Activated CD8-positive, alpha-beta memory T cell treated with anti-CD3 and anti-CD28 coated beads for 1 hour (primary cell): ENCODE measurements around the gene NCS1.

Experiments used
- DNase-seq, 2 donors: peaks; one replicate each; pipeline ENCODE4 v3.0.0-alpha.2; 2020; ENCODE audit warnings: low read depth in 1 of 2; ENCODE audit errors: extremely low read depth in 1 of 2

The NCS1 gene

DNA sequence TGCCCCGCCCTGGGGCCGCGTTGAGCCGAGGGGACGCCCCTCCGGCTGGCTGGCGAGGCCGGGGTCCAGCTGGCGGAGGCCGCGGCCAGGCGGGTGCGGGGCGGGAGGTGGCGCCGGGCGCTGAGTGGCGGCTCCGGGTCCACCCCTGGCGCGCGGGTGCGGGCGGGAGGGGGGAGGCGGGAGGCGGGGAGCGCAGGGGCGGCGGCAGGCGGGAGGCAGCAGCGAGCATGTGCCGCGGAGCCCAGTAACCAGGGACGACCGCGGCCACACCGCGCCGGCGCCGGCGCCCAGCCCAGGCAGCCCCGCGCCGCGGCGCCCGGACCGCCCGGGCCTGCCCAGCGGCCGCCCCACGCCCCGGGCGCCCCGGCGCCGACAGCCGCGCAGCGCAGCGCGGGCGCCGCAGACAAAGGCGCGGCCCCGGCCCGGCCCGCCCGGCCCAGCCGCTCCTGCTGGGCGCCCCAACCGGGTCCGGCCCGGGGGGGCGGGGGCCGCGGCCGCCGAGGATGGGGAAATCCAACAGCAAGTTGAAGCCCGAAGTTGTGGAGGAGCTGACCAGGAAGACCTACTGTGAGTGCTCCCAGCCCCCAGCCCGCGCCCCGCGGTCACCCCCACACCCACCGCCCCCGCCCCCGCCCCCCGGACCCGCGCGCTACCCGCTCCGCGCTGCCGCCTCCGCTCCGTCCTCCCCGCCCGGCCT is at the start of gene NCS1:
Gene NCS1, plus strand, starts transcription at position 244 of the 697 bp plus-strand sequence. Its CDS starts 260 bp downstream, at position 504.
- DNase-seq: peak in 1 of 2 donors; percentile 25

DNA sequence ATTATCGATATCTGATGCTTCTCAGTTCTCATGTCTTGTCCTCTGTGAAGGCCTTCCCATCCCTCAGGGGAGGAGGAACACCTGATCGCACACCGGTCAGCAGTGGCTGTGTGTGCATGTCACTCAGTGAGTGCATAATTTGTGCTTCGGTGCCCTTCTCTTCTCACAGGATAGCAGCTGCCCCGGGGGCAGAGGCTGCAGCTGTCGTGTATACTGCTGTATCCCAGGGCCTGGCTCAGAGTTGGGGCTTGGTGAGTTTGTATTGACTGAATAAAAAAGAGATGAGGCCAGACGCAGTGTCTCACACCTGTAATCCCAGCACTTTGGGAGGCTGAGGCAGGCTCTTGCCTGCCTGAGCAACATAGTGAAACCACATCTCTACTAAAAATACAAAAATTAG is 49.7 kb upstream of the NCS1 start:
- DNase-seq: no peak

DNA sequence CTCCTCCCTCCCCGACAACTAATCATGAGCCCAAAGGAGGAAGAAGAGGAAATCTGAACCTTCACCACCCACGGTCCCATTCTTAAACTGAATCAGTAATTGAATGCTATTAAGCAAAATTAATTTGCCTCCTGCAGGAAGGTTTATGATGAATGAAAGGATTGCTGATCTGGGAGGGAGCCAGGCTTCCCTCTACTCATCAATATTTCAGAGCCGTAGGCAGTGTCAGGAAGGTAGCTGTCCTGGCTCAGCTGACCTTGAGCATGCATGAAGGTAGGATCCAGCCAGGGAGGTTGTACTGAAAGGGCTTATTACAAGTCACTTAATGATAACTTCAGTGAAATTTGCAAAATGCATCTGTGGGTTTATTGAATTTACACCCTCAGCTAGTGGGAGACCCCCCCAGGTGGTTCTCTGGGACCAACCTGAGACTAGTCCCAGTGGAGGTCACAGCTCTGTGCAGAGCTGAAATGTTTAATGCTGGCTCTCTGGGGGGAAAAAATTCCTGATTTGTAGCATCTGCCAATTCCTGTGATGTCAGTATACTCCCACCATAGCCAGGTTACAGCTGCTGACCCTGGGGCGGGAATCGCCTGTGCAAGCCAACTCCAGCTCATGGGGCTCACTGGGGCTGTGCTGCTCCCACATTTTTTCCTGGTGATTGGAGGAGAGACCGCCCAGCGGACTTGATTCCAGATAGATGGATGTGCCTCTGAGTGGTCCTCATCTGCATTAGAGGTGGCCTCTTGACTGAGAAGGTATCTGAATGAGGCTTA is 47.9 kb upstream of the NCS1 start:
- no peak for DNase-seq

DNA sequence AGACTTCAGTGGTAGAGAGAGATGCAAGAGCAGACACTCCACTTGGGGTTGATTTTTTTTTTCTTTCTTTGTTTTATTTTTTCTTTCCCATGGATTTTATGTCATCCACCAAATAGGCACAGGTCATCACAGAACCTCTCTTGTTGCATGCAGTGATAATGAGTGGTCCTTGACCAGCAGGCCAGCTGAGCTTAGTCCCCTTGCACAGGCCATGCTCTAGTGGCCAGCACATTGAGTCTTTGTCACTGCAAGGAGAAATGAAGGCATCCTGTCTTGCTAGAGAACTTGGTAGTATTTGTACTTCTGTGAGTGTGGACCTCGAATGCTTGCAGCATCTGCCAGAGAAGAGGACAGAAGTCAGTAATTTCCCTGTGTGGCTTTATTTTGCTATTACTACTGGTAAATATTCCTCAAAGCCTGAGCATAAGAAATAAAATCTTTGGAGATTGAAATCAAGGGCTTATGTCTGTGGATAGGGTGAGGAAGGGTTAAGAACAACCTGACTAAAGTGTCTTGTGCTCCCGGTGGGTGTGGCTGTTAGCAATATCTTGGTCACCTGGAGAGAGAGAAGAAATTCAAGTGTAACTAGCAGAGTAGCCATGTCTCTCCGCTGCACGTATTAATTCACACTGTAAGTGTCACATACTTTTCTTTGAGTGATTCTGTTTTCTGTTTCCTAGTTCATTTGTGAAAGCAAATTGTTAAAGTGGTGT is 45.3 kb upstream of the NCS1 start:
- DNase-seq: no peak

- DNase-seq: peak; percentile 57 to 64
Measured at GRCh38 chr9:130128251-130128650, 44.0 kb upstream of the NCS1 start.

GRCh38 chr9:130128733-130129431 is 43.3 kb upstream of the NCS1 start:
- DNase-seq: peak; percentile 29 to 53

- DNase-seq: no peak
Measured at GRCh38 chr9:130129432-130130061, 42.7 kb upstream of the NCS1 start.

DNA sequence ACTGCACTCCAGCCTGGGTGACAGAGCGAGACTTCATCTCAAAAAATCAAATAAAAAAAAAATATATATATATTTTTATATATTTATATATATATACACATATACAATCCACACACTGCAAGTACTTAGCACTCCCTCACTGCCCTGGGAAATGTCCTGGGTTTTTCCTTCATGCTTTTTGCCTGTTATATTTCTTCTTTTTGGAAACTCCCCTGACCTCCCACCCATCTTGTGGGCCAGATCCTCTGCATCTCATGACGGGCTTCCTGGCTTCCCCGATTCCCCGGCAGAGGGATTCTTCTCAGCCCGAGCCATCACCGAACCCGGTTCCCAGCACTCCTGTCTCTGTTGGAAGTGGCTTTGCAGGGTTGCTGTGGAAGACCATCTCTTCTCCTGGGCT is 39.5 kb upstream of the NCS1 start:
- DNase-seq: no peak

DNA sequence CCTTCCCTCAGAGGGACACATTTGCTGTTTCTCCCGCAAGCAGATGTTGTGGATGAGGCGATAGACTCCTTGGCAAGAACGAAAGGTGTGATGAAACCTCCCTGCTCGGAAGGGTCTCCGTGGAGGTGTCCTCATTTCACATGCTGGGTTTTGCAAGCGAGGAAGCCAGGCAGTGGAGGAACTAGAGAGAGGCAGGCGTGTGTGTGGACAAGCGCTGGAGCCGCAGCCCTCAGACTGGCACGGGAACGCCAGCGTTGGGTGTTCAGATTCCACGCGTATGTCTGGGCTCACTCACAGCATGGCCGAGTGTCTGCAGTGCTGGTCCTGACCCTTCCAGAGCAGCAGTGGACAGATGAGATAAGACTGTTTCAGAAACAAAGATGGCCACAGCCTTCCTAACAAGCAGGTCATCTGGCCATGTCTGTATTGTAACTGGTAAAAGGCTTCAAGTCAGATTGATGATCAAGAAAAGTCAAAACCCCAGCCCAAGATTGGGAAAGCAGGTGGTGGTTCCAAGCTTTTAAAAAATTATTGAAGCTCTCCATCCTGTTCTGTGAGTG is 35.0 kb upstream of the NCS1 start:
- DNase-seq: no peak

DNA sequence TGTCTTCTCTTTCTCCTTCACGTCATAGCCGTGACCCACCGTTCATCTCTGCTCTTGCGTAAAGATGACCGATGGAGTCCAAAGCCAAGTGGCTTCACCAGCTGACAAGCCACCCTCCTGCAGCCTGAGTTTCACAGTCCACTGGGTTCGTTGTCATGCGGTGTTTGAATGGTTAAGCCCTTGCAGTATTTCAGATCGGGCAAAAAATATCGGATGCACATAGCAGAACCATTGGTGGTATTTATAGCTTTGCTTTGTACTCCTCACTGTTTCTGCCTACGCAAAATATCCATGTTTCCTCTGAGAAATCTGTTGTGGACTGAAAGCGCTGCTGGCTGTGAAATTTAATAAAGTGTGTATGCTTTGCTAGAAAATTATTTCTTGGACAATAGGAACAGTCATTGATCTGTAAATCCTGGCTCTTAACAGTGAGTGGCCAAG is 34.5 kb upstream of the NCS1 start:
- DNase-seq: no peak

DNA sequence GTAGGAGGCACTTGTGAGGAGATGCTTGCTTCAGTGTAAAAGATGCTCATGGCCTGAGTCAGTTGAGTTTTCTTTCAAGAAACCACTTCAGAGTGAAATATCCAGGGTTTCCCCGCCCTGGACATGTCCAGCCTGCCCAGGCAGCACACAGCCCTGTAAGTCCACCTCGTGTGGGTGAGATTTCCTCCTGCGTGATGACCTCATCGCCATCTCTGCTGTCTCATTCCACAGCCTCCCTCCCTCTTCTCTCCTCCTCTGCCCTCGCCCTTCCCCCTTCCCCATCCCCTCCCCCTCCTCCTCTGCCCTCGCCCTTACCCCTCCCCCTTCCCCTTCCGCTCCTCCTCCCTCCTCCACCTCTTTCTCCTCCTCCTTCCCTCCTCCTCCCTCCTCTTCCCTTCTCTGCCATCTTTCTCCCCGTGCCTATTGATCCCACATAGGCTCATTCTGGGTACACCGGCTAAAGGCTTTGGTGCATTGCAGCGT is 34.0 kb upstream of the NCS1 start:
- no peak for DNase-seq

- DNase-seq: no peak
Measured at GRCh38 chr9:130138791-130139190, 33.4 kb upstream of the NCS1 start.

GRCh38 chr9:130139251-130139650 is 33.0 kb upstream of the NCS1 start:
- DNase-seq: no peak

GRCh38 chr9:130140706-130141105 is 31.5 kb upstream of the NCS1 start:
- DNase-seq: no peak

DNA sequence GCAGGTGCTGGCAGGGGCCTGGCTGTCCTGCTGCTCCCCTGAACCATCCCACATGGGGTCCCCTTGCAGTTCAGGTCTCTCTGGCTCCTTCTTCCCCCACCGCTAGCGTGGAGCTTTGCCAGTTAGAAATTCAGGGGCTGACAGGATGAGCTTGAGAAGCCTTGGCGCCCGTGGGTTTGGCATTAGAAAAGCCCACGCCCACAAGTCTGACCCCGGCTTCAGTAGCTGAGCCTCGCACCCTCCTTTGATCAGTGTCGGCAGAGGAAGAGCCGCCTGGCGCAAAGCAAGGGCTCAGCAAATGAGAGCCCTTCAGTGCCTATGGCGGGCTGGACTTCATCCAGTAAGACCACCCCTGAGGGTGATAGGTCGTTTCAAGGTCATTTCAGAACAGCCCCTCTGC is 30.1 kb upstream of the NCS1 start:
- no peak for DNase-seq

GRCh38 chr9:130142641-130143040 is 29.6 kb upstream of the NCS1 start:
- no peak for DNase-seq

DNA sequence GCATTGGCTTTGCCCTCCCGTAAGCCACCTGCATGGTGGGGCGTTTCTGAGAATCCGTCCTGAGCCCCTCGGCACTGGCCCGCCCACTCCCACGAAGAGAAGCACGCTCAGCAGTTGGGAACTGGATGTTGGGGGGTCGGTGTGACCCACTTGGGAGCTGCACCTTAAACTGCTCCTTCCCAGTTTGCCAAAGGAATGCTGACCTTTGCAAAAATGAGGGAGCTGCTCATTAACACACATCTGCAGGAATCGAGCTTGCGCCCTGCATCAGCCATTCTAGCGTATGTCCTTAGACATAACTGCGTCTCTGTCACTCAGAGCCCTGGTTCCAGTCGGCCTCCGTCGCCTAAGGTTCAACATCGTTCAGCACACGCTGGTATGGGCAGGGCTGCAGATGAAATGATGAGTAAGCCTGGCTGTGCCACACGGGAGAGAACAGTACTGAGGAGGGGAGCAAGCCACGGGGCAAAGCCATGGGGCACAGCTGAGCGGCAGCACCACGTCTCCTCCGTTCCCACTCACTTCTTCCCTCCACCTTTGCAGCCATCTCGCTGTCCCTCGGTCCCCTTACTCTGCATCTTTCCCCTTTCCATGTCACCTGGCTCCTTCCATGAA is 28.8 kb upstream of the NCS1 start:
- DNase-seq: no peak

GRCh38 chr9:130143958-130144366 is 28.2 kb upstream of the NCS1 start:
- no peak for DNase-seq

DNA sequence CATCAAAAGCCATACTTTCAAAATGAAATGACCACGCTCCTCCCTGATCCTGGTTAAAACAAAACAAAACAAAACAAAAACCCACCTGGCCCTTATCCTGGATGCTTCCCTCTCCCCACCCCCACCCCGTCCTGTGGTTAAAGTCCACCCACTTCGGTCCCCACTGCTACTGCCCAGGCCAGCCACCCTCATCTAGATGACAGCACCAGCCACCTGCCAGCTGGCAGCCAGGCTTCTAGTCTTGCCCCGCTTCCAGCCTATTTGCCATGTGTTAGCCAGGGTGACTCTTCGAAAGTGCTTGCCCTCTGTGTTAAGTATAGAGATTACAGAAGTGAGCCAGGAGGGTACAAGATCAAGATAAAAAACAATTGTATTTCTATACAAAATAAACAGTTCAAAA is 27.5 kb upstream of the NCS1 start:
- DNase-seq: no peak

DNA sequence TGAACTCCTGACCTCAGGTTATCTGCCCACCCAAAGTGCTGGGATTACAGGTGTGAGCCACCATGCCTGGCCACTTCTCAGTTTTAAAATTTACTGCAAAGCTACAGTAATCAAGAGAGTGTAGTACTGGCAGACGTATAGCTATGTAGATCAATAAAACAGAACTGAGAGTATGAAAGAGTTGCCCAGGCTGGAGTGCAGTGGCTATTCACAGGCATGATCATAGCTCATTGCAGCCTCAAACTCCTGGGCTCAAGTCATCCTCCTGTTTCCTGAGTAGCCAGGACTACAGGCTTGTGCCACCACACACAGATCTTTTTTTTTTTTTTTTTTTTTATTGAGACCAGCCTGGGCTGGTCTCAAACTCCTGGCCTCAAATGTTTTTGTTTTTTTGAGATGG is 26.5 kb upstream of the NCS1 start:
- no peak for DNase-seq
